A549 treated with CpdA at 1 μM for 4 hours (cell line): ENCODE results near the gene TAF6. TPM values are rescaled to one million over a fixed set of nuclear protein-coding genes. Genes with fewer than 3 reads are reported as not detected.

Source experiments
- total RNA-seq: library from RNA; stranded (reverse); fragments of 200-300 nt; extraction: Qiagen RNA extraction; gene quantifications from 5 replicates; pipeline ENCODE4 v1.2.3, GENCODE V29; 2022; ENCODE audit warnings: low read depth

The TAF6 gene
- total RNA-seq = 60.0 to 70.6 TPM (median 68.0 TPM) in 5 replicates

DNA sequence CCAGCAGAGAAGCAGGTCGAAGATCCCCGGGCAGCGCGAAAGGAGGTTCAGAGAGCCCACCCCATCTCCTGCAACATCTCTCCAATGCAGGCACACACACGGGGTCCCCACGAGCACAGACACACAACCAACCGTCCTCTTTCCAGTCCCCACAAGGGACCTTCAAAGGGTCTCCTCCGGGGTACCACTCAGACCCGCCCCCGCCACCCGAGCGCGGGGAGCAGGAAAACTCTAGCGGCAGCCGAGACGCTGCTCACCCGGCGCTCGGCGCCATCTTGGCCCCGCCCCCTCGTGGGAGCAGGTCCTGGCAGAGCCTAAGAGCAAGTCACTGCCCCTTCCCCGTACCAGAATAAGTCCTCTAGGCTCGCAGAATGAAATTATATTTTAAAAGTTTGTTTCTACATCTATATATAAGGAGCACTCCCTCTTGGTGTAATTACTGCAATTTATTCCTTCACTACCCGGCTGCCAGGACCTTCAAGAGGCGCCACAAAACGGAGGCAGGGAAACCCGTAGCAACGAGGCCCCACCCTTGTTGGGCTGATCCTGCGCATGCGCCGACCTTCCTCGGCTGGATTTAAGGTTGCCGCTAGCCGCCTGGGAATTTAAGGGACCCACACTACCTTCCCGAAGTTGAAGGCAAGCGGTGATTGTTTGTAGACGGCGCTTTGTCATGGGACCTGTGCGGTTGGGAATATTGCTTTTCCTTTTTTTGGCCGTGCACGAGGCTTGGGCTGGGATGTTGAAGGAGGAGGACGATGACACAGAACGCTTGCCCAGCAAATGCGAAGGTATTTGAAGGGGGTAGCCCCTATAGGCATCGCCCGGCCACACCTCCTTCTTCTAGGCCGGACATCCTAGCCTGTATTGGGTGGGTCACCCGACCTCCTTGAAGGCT is at the start of gene TAF6, which contains the start of gene CNPY4:
Gene TAF6 (minus strand): TSS at position 287 of the 898 bp plus-strand sequence. CDS start 5,149 bp downstream, outside the sequence.
Gene CNPY4 (plus strand): TSS at position 563 of the 898 bp plus-strand sequence. CDS start 111 bp downstream, at position 674.

DNA sequence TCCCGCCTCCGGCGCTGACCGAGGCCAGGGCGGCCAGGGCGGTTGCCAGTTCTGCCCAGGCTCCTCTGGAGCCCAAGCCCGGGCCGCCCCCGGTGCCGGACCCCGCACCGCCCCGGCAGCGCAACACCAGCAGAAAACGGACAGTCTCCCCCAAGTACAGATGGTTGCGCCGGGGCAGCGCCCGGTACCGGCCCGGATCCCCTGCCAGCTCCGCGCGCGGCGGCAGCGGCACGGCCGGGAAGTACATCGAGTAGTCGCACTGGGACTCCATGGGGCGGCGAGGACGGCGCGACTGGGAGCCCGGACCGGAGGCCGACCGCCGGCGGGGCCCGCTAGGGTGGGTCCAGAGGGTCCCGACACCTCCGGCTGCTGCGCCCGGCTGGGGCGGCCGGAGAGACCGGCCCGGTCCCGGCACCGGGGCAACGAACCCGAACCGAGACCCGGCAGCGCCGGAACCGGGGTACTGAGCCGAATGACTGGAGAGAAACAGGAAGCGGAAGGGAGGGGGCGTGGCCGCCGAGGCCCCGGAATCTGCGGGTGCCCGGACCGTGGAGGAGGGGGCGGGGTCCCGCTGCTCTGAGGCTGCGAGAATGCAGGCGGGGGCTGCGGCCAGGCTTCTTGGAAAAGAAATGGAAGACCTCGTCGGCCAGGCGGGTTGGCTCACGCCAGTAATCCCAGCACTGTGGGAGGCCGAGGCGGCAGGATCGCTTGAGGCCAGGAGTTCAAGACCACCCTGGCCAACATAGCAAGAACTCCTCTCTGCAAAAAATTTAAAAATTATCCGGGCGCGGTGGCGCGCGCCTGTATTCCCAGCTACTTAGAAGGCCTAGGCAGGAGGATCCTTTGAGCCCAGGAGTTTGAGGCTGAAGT is 39.3 kb upstream of the TAF6 start, which contains the start of gene TRAPPC14:
Gene TRAPPC14 (minus strand): TSS at position 495 of the 870 bp plus-strand sequence. CDS start 224 bp downstream, at position 271.

GRCh38 chr7:100148559-100149328 is 29.6 kb upstream of the TAF6 start, which contains the start of gene LAMTOR4:
LAMTOR4 (plus strand) TSS chr7:100148918; CDS start chr7:100148973, 55 bp downstream.

GRCh38 chr7:100126931-100127865 is 8.0 kb upstream of the TAF6 start, which contains the start of gene MBLAC1:
MBLAC1 (plus strand) TSS chr7:100126967; CDS start chr7:100127396, 429 bp downstream.

DNA sequence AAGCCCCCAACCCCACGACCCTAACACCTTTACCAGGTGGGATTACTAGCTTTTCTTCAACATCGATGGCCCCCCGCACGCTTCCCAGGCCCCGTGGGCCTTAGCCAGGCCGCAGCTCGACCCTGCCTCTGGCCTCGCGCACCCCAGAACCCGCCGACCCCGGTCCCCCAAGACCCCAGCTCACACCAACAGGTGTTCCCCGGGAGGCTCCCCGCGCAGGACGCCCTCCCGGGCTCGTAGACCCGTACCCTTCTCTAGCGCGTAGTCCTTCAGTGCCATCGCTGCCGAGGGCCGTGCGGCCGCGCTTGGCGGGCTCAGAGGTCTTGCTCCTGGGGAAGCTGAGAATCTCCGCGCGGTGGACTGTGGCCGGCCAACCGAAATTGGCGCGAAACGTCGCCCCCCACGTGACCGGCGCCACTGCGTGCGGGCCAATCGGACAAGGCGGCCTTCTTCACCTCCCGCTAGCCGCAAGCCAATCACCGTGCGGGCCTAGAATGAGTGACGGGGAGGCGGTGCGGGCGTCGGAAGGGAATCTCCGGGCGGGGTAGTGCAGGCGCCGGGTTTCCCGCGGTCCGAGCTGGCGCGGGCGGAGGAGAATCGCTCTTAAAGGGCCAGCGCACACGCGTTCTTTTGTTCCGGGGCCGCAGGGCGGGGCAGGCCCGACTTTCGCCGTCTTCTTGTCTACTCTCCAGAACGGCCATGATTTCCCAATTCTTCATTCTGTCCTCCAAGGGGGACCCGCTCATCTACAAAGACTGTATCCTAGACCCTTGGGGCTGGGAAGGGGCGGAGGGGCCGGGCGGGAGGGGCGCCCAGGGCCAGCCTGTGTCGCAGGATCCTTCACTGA is 17.9 kb downstream of the TAF6 start, which contains the start of the genes AP4M1 and MCM7:
Gene AP4M1 (plus strand): TSS at position 628 of the 847 bp plus-strand sequence. CDS start 72 bp downstream, at position 700.
Gene MCM7 (minus strand): TSS at position 382 of the 847 bp plus-strand sequence. CDS start 103 bp downstream, at position 279.

GRCh38 chr7:100088621-100089457 is 30.3 kb downstream of the TAF6 start, which contains the start of gene COPS6:
COPS6 (plus strand) TSS chr7:100088969; CDS start chr7:100088991, 22 bp downstream.

GRCh38 chr7:100081535-100082102 is 37.5 kb downstream of the TAF6 start, which contains the start of gene ZNF3:
ZNF3 (minus strand) TSS chr7:100081723; CDS start chr7:100077357, 4,366 bp downstream.

Other genes with a start within 250 kb of the TAF6 start
- gene OR2AE1, start 242.3 kb downstream of the TAF6 start, total RNA-seq = not detected in 5 replicates
- gene TRIM4, start 199.8 kb downstream of the TAF6 start, total RNA-seq = 25.5 to 27.8 TPM (median 26.6 TPM) in 5 replicates
- gene GJC3, start 189.7 kb downstream of the TAF6 start, total RNA-seq = 0.15 to 0.27 TPM (median 0.19 TPM) in 5 replicates
- gene AZGP1, start 143.3 kb downstream of the TAF6 start, total RNA-seq = not detected in 5 replicates
- 6.6 to 11.3 TPM (median 9.3 TPM) in 5 replicates for gene ZKSCAN1, start 103.8 kb downstream of the TAF6 start, total RNA-seq
- gene ZSCAN21, start 69.6 kb downstream of the TAF6 start, total RNA-seq = 10.0 to 12.2 TPM (median 10.5 TPM) in 5 replicates
- gene ZNF3, start 37.6 kb downstream of the TAF6 start, total RNA-seq = 17.8 to 24.8 TPM (median 18.8 TPM) in 5 replicates
- gene COPS6, start 30.4 kb downstream of the TAF6 start, total RNA-seq = 148 to 197 TPM (median 177 TPM) in 5 replicates
- 241 to 254 TPM (median 244 TPM) in 5 replicates for gene MCM7, start 18.0 kb downstream of the TAF6 start, total RNA-seq
- gene AP4M1, start 17.7 kb downstream of the TAF6 start, total RNA-seq = 14.2 to 17.9 TPM (median 16.1 TPM) in 5 replicates
- gene CNPY4, start 276 bp upstream of the TAF6 start, total RNA-seq = 10.7 to 13.0 TPM (median 12.0 TPM) in 5 replicates
- 2.5 to 3.5 TPM (median 2.9 TPM) in 5 replicates for gene MBLAC1, start 7.6 kb upstream of the TAF6 start, total RNA-seq
- 157 to 193 TPM (median 181 TPM) in 5 replicates for gene LAMTOR4, start 29.6 kb upstream of the TAF6 start, total RNA-seq
- gene TRAPPC14, start 39.4 kb upstream of the TAF6 start, total RNA-seq = 11.9 to 15.5 TPM (median 13.2 TPM) in 5 replicates
- 0.07 to 0.08 TPM in 2 of 5 replicates, not detected in the others for gene GAL3ST4, start 49.3 kb upstream of the TAF6 start, total RNA-seq
- 0.24 to 1.4 TPM (median 0.67 TPM) in 5 replicates for gene GPC2, start 58.0 kb upstream of the TAF6 start, total RNA-seq
- 0.18 to 0.45 TPM (median 0.26 TPM) in 4 of 5 replicates, not detected in the other for gene STAG3, start 58.6 kb upstream of the TAF6 start, total RNA-seq
- gene PVRIG, start 100.6 kb upstream of the TAF6 start, total RNA-seq = not detected in 5 replicates
- gene SPDYE3, start 188.3 kb upstream of the TAF6 start, total RNA-seq = not detected in 5 replicates
- gene PILRB, start 238.8 kb upstream of the TAF6 start, total RNA-seq = 25.8 to 35.2 TPM (median 31.2 TPM) in 5 replicates